Duodenal mucosa (tissue), 2 donors: Measurements from ENCODE around the gene BRICD5.
"Not testable (repeated sequence)": the region's sequence is repeated elsewhere in the genome, so short reads cannot be mapped to it uniquely, and the experiment has no call there.

ENCODE experiments used
- H3K27ac ChIP-seq: one replicate; pipeline ENCODE4 v1.7.0; 2013; ENCODE audit warnings: low read depth, low read length
- H3K27me3 ChIP-seq, 2 donors: one replicate each; pipeline ENCODE4 v1.7.0; 2013; ENCODE audit warnings: low read length in 2 of 2, control low read depth in 1 of 2; ENCODE audit not compliant: insufficient read depth in 2 of 2, control insufficient read depth in 1 of 2
- H3K36me3 ChIP-seq, 2 donors: one replicate each; pipeline ENCODE4 v1.7.0; 2013; ENCODE audit warnings: low read length in 2 of 2, control low read depth in 1 of 2; ENCODE audit not compliant: insufficient read depth in 2 of 2, control insufficient read depth in 1 of 2
- H3K4me1 ChIP-seq, 2 donors: one replicate each; pipeline ENCODE4 v1.7.0; 2013; ENCODE audit warnings: low read length in 2 of 2, control low read depth in 1 of 2; ENCODE audit not compliant: insufficient read depth in 2 of 2, control insufficient read depth in 1 of 2
- H3K4me3 ChIP-seq, 2 donors: one replicate each; pipeline ENCODE4 v1.7.0; 2013; ENCODE audit warnings: low read length in 2 of 2, low read depth in 1 of 2
- H3K9ac ChIP-seq, 2 donors: one replicate each; pipeline ENCODE4 v1.7.0; 2013; ENCODE audit warnings: low read length in 2 of 2, low read depth in 1 of 2
- H3K9me3 ChIP-seq, 2 donors: one replicate each; pipeline ENCODE4 v1.7.0; 2013; ENCODE audit warnings: low read length in 2 of 2, control low read depth in 1 of 2; ENCODE audit not compliant: control insufficient read depth in 1 of 2

BRICD5 gene

GRCh38 chr16:2208308-2208707, 2.4 kb downstream of the BRICD5 start:
- no peak overlapping the region for H3K9ac ChIP-seq
- no peaks in the 10 kb centered on the region for H3K9me3 ChIP-seq
- no peaks in the 10 kb centered on the region for H3K27me3 ChIP-seq
- peaks cover 28 to 36% of the 10 kb centered on the region in 2 donors for H3K4me1 ChIP-seq
- H3K4me3 ChIP-seq = no peak overlapping the region
- no peak overlapping the region for H3K27ac ChIP-seq
- H3K36me3 ChIP-seq = peaks cover 16 to 36% of the 10 kb centered on the region in 2 donors

- H3K36me3 ChIP-seq = peaks cover 16 to 36% of the 10 kb centered on the region in 2 donors
- H3K4me1 ChIP-seq = peaks cover 24 to 31% of the 10 kb centered on the region in 2 donors
- no peak overlapping the region for H3K27ac ChIP-seq
These were observed 2.8 kb downstream of the BRICD5 start for GRCh38 chr16:2207872-2208271.

GRCh38 chr16:2206780-2207433, 3.8 kb downstream of the BRICD5 start:
- peaks cover 14 to 22% of the 10 kb centered on the region in 2 donors for H3K4me1 ChIP-seq
- H3K4me3 ChIP-seq = no peak overlapping the region
- no peaks in the 10 kb centered on the region for H3K9me3 ChIP-seq
- no peak overlapping the region for H3K9ac ChIP-seq
- no peak overlapping the region for H3K27ac ChIP-seq
- no peaks in the 10 kb centered on the region for H3K27me3 ChIP-seq
- H3K36me3 ChIP-seq = peaks cover 16 to 29% of the 10 kb centered on the region in 2 donors

More at GRCh38 chr16:2207872-2208271, 2.8 kb downstream of the BRICD5 start:
- Histone ChIP-seq H3K27me3 (no peaks in the 10 kb centered on the region), H3K4me3 (no peak overlapping the region), H3K9ac (no peak overlapping the region), H3K9me3 (no peaks in the 10 kb centered on the region)

- Histone ChIP-seq H3K36me3 (peaks cover 16 to 27% of the 10 kb centered on the region in 2 donors), H3K27ac (no peak overlapping the region), H3K4me1 (peaks cover 11 to 20% of the 10 kb centered on the region in 2 donors), H3K9me3 (no peaks in the 10 kb centered on the region), H3K27me3 (no peaks in the 10 kb centered on the region), H3K4me3 (peak overlapping the region; percentile 89 to 92), H3K9ac (peak overlapping the region in 1 of 2 donors; percentile 74)
These were observed 4.3 kb downstream of the BRICD5 start for GRCh38 chr16:2206420-2206779.

- peak overlapping the region; percentile 89 to 92 for H3K4me3 ChIP-seq
- H3K27me3 ChIP-seq = no peaks in the 10 kb centered on the region
- H3K36me3 ChIP-seq = peaks cover 16 to 27% of the 10 kb centered on the region in 2 donors
- H3K9me3 ChIP-seq = no peaks in the 10 kb centered on the region
- peaks cover 11 to 20% of the 10 kb centered on the region in 2 donors for H3K4me1 ChIP-seq
- H3K27ac ChIP-seq = peak overlapping the region; percentile 61
- peak overlapping the region; percentile 74 to 92 for H3K9ac ChIP-seq
These were observed 4.7 kb downstream of the BRICD5 start for GRCh38 chr16:2205967-2206313.

GRCh38 chr16:2205104-2205966, 5.3 kb downstream of the BRICD5 start, which contains the start of gene MLST8:
Gene MLST8 (plus strand): TSS chr16:2205454. CDS start chr16:2206086, 632 bp downstream.
- peak within 1 kb of the TSS; percentile 89 to 92 for H3K4me3 ChIP-seq
- H3K27me3 ChIP-seq = peaks cover 0 to under 1% of the 10 kb centered on the region in 2 donors
- no peaks in the 10 kb centered on the region for H3K9me3 ChIP-seq
- peaks cover 16 to 27% of the 10 kb centered on the region in 2 donors for H3K36me3 ChIP-seq
- H3K9ac ChIP-seq = peak within 1 kb of the TSS; percentile 74 to 92
- peak within 1 kb of the TSS; percentile 91 for H3K27ac ChIP-seq
- H3K4me1 ChIP-seq = peaks cover 11 to 20% of the 10 kb centered on the region in 2 donors

- H3K27ac ChIP-seq = peak overlapping the region; percentile 77
- H3K4me3 ChIP-seq = peak overlapping the region; percentile 89 to 92
- H3K9me3 ChIP-seq = no peaks in the 10 kb centered on the region
- H3K36me3 ChIP-seq = peaks cover 16 to 24% of the 10 kb centered on the region in 2 donors
- H3K4me1 ChIP-seq = peaks cover 11 to 20% of the 10 kb centered on the region in 2 donors
- H3K27me3 ChIP-seq = peaks cover 0 to 8% of the 10 kb centered on the region in 2 donors
- H3K9ac ChIP-seq = peak overlapping the region; percentile 74 to 75
These were observed 6.1 kb downstream of the BRICD5 start for GRCh38 chr16:2204416-2205103.

- Histone ChIP-seq H3K36me3 (peaks cover 7 to 12% of the 10 kb centered on the region in 2 donors), H3K27me3 (peaks cover 8 to 15% of the 10 kb centered on the region in 2 donors), H3K4me1 (peaks cover 11 to 20% of the 10 kb centered on the region in 2 donors)
- H3K9ac ChIP-seq, H3K9me3 ChIP-seq, H3K4me3 ChIP-seq, H3K27ac ChIP-seq: not testable (repeated sequence)
These were observed 7.5 kb downstream of the BRICD5 start for GRCh38 chr16:2203119-2203688.

- H3K9ac ChIP-seq = no peak overlapping the region
- H3K9me3 ChIP-seq = no peaks in the 10 kb centered on the region
- H3K27ac ChIP-seq = no peak overlapping the region
- peaks cover 25 to 30% of the 10 kb centered on the region in 2 donors for H3K27me3 ChIP-seq
- no peaks in the 10 kb centered on the region for H3K36me3 ChIP-seq
- H3K4me1 ChIP-seq = peaks cover 4 to 8% of the 10 kb centered on the region in 2 donors
- H3K4me3 ChIP-seq = no peak overlapping the region
These were observed 10.3 kb downstream of the BRICD5 start for GRCh38 chr16:2200313-2200712.
